Measurements from ENCODE around the gene MAPKAP1.

MAPKAP1 gene

GRCh38 chr9:125472926-125473701 is 233.9 kb downstream of the MAPKAP1 start:
- DNase-seq = no peak

GRCh38 chr9:125472562-125472925 is 234.5 kb downstream of the MAPKAP1 start:
- DNase-seq = no peak

GRCh38 chr9:125470767-125471580 is 236.0 kb downstream of the MAPKAP1 start:
- DNase-seq = no peak

GRCh38 chr9:125470189-125470588 is 236.8 kb downstream of the MAPKAP1 start:
- DNase-seq = no peak

GRCh38 chr9:125468646-125469045 is 238.4 kb downstream of the MAPKAP1 start:
- no peak for DNase-seq

GRCh38 chr9:125467116-125467740 is 239.8 kb downstream of the MAPKAP1 start:
- no peak for DNase-seq

GRCh38 chr9:125466411-125466810 is 240.6 kb downstream of the MAPKAP1 start:
- DNase-seq = no peak

- no peak for DNase-seq
These were observed 242.2 kb downstream of the MAPKAP1 start for GRCh38 chr9:125464591-125465385.

- DNase-seq = no peak
These were observed 243.1 kb downstream of the MAPKAP1 start for GRCh38 chr9:125463926-125464325.

- no peak for DNase-seq
These were observed 244.1 kb downstream of the MAPKAP1 start for GRCh38 chr9:125462861-125463291.

GRCh38 chr9:125461636-125462190 is 245.3 kb downstream of the MAPKAP1 start:
- DNase-seq = no peak

- DNase-seq = no peak
These were observed 245.9 kb downstream of the MAPKAP1 start for GRCh38 chr9:125460883-125461635.

- no peak for DNase-seq
These were observed 246.7 kb downstream of the MAPKAP1 start for GRCh38 chr9:125460346-125460745.

GRCh38 chr9:125457357-125457756 is 249.7 kb downstream of the MAPKAP1 start:
- no peak for DNase-seq

GRCh38 chr9:125455876-125456275 is 251.1 kb downstream of the MAPKAP1 start:
- no peak for DNase-seq

GRCh38 chr9:125455132-125455531 is 251.9 kb downstream of the MAPKAP1 start:
- DNase-seq = no peak

GRCh38 chr9:125447202-125447802 is 259.7 kb downstream of the MAPKAP1 start:
- DNase-seq = no peak

GRCh38 chr9:125446561-125447094 is 260.4 kb downstream of the MAPKAP1 start:
- DNase-seq = no peak

GRCh38 chr9:125444956-125445506 is 262.0 kb downstream of the MAPKAP1 start:
- no peak for DNase-seq

- DNase-seq = no peak
These were observed 262.8 kb downstream of the MAPKAP1 start for GRCh38 chr9:125444166-125444565.

- no peak for DNase-seq
These were observed 263.6 kb downstream of the MAPKAP1 start for GRCh38 chr9:125443367-125443766.
